HL-60 (cell line): ENCODE data around the gene ZFYVE9.

Source experiments
- CTCF ChIP-seq: IDR thresholded peaks from one replicate; pipeline ENCODE4 v1.5.1; 2011; ENCODE audit warnings: low read length, control low read depth, inconsistent platforms; ENCODE audit not compliant: insufficient read depth
- GABPA ChIP-seq: IDR thresholded peaks from 2 replicates; pipeline ENCODE4 v1.6.1; 2012; ENCODE audit warnings: low read depth

GRCh38 chr1:52168373-52169080 lies 26.6 kb downstream of the ZFYVE9 start:
- TF ChIP-seq CTCF (no peak), GABPA (no peak)
